Neural progenitor cell (in vitro differentiated cells): Measurements from ENCODE around the gene PNMA8C.

ENCODE experiments used
- EZH2 ChIP-seq: fragments of 200-600 bp; sonication (generic); IDR thresholded peaks from 2 replicates; pipeline ENCODE4 v1.6.1; 2017; ENCODE audit warnings: antibody characterized with exemption, mild to moderate bottlenecking, moderate library complexity
- EZH2phosphoT487 ChIP-seq: fragments of 200-600 bp; sonication (generic); IDR thresholded peaks from 2 replicates; pipeline ENCODE4 v1.6.1; 2017; ENCODE audit warnings: antibody characterized with exemption
- TF ChIP-seq, protein P1 (sequence below): fragments of 200-600 bp; sonication (generic); IDR thresholded peaks from 2 replicates; pipeline ENCODE4 v1.5.1; 2017; ENCODE audit warnings: antibody characterized with exemption, mild to moderate bottlenecking

DNA sequence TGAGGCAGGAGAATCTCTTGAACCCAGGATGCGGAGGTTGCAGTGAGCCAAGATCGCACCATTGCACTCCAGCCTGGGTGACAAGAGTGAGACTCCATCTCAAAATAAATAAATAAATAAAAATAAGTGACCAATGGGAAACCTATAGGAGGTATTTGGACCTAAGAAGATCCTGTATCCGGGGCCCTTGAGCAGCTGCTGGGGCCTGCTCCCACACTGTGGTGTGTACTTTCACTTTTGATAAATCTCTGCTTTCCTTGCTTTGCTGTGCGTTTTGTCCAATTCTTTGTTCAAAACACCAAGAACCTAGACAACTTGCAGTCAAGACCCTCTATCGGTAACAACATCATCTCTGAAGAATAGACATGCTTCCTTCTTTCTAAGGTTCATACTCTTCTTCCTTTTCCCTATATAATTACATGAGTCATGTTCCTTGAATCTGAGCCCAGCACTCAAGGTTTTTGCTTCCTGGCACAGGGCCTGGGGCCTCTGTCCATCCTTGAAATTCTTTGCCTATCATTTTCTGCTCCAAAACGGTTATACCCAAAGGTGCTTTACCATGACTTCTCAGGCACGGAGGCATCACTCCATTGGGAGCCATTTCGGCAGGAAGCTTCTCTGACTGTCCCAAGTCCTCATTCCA, 14.2 kb upstream of the PNMA8C start:
- TF ChIP-seq, protein P1, sequence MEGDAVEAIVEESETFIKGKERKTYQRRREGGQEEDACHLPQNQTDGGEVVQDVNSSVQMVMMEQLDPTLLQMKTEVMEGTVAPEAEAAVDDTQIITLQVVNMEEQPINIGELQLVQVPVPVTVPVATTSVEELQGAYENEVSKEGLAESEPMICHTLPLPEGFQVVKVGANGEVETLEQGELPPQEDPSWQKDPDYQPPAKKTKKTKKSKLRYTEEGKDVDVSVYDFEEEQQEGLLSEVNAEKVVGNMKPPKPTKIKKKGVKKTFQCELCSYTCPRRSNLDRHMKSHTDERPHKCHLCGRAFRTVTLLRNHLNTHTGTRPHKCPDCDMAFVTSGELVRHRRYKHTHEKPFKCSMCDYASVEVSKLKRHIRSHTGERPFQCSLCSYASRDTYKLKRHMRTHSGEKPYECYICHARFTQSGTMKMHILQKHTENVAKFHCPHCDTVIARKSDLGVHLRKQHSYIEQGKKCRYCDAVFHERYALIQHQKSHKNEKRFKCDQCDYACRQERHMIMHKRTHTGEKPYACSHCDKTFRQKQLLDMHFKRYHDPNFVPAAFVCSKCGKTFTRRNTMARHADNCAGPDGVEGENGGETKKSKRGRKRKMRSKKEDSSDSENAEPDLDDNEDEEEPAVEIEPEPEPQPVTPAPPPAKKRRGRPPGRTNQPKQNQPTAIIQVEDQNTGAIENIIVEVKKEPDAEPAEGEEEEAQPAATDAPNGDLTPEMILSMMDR: no peak
- TF ChIP-seq EZH2 (no peak), EZH2phosphoT487 (no peak)
